DMS 273 (cell line): ENCODE data around the gene HOXD3.

Experiments
- DNase-seq: peaks from one replicate; lab custom pipeline; 2025; ENCODE audit not compliant: unreplicated experiment; lab: John Stamatoyannopoulos, UW

Gene HOXD3

GRCh38 chr2:176148751-176149421 lies 8.2 kb upstream of the HOXD3 start:
- no peak for DNase-seq

- DNase-seq, result no peak
Measured at GRCh38 chr2:176149481-176149938, 7.6 kb upstream of the HOXD3 start.

GRCh38 chr2:176149939-176150583 lies 7.0 kb upstream of the HOXD3 start:
- no peak for DNase-seq

GRCh38 chr2:176150584-176151441 lies 6.3 kb upstream of the HOXD3 start:
- DNase-seq, result no peak

- DNase-seq, result no peak
Measured at GRCh38 chr2:176151442-176152287, 5.4 kb upstream of the HOXD3 start, which contains the start of gene HOXD4. TSS of gene HOXD4 (plus strand) at chr2:176151550. CDS start at chr2:176151634, 84 bp downstream.

GRCh38 chr2:176152350-176153181 lies 4.5 kb upstream of the HOXD3 start:
- DNase-seq, result no peak

GRCh38 chr2:176154576-176155252 lies 2.4 kb upstream of the HOXD3 start:
- DNase-seq, result no peak

GRCh38 chr2:176155356-176156044 lies 1.6 kb upstream of the HOXD3 start:
- DNase-seq, result no peak

GRCh38 chr2:176156301-176156806 lies 753 bp upstream of the HOXD3 start:
- DNase-seq, result no peak

- DNase-seq, result no peak
Measured at GRCh38 chr2:176157499-176158185, 535 bp downstream of the HOXD3 start.

- no peak for DNase-seq
Measured at GRCh38 chr2:176158186-176158591, 1.1 kb downstream of the HOXD3 start.

- no peak for DNase-seq
Measured at GRCh38 chr2:176158855-176159662, 2.0 kb downstream of the HOXD3 start.

- DNase-seq, result no peak
Measured at GRCh38 chr2:176159663-176160250, 2.6 kb downstream of the HOXD3 start.

- no peak for DNase-seq
Measured at GRCh38 chr2:176160251-176160985, 3.3 kb downstream of the HOXD3 start.

- no peak for DNase-seq
Measured at GRCh38 chr2:176160986-176161824, 4.1 kb downstream of the HOXD3 start.
